ENCODE data around the gene DNASE1L2. TPM values are rescaled to one million over a fixed set of nuclear protein-coding genes. Genes with fewer than 3 reads are reported as not detected.

DNASE1L2 gene
- 1.2 and 1.3 TPM in 2 replicates for total RNA-seq

GRCh38 chr16:2236337-2237101 is at the start of gene DNASE1L2:
DNASE1L2 (plus strand) TSS chr16:2236444; CDS start chr16:2236817, 373 bp downstream.

GRCh38 chr16:2196162-2196980 is 39.9 kb upstream of the DNASE1L2 start, which contains the start of gene CASKIN1:
CASKIN1 (minus strand) TSS chr16:2196605; CDS start chr16:2196432, 173 bp downstream.

GRCh38 chr16:2205104-2205966 is 30.9 kb upstream of the DNASE1L2 start, which contains the start of gene MLST8:
MLST8 (plus strand) TSS chr16:2205454; CDS start chr16:2206086, 632 bp downstream.

GRCh38 chr16:2210386-2211365 is 25.6 kb upstream of the DNASE1L2 start, which contains the start of gene BRICD5:
BRICD5 (minus strand) TSS chr16:2210863; CDS start chr16:2210833, 30 bp downstream.

GRCh38 chr16:2214719-2214968 is 21.6 kb upstream of the DNASE1L2 start, which contains the start of gene PGP:
PGP (minus strand) TSS chr16:2214840; CDS start chr16:2214777, 63 bp downstream.

GRCh38 chr16:2223221-2223941 is 12.9 kb upstream of the DNASE1L2 start, which contains the start of gene E4F1:
E4F1 (plus strand) TSS chr16:2223591; CDS start chr16:2223614, 23 bp downstream.

GRCh38 chr16:2251296-2252111 is 15.3 kb downstream of the DNASE1L2 start, which contains the start of gene ECI1:
ECI1 (minus strand) TSS chr16:2251587; CDS start chr16:2251566, 21 bp downstream.

GRCh38 chr16:2267913-2268666 is 31.8 kb downstream of the DNASE1L2 start, which contains the start of gene RNPS1:
RNPS1 (minus strand) TSS chr16:2268126; CDS start chr16:2264643, 3,483 bp downstream.

Other genes starting within 250 kb of the DNASE1L2 start
- 3.6 and 7.3 TPM in 2 replicates for gene SYNGR3, start 246.5 kb upstream of the DNASE1L2 start, total RNA-seq
- gene ZNF598, start 226.6 kb upstream of the DNASE1L2 start, total RNA-seq, result 13.1 and 29.6 TPM in 2 replicates
- 0.30 and 0.65 TPM in 2 replicates for gene NPW, start 216.7 kb upstream of the DNASE1L2 start, total RNA-seq
- 19.0 and 24.5 TPM in 2 replicates for gene NHERF2, start 209.5 kb upstream of the DNASE1L2 start, total RNA-seq
- 15.3 and 25.2 TPM in 2 replicates for gene NTHL1, start 188.6 kb upstream of the DNASE1L2 start, total RNA-seq
- gene TSC2, start 188.5 kb upstream of the DNASE1L2 start, total RNA-seq, result 60.9 and 71.0 TPM in 2 replicates
- 188 and 249 TPM in 2 replicates for gene PKD1, start 100.5 kb upstream of the DNASE1L2 start, total RNA-seq
- gene RAB26, start 87.8 kb upstream of the DNASE1L2 start, total RNA-seq, result 2.3 and 3.0 TPM in 2 replicates
- 51.4 and 89.8 TPM in 2 replicates for gene TRAF7, start 80.7 kb upstream of the DNASE1L2 start, total RNA-seq
- 0.30 and 0.92 TPM in 2 replicates for gene CASKIN1, start 39.8 kb upstream of the DNASE1L2 start, total RNA-seq
- gene MLST8, start 31.0 kb upstream of the DNASE1L2 start, total RNA-seq, result 19.6 and 25.8 TPM in 2 replicates
- 2.1 and 9.6 TPM in 2 replicates for gene BRICD5, start 25.6 kb upstream of the DNASE1L2 start, total RNA-seq
- gene PGP, start 21.6 kb upstream of the DNASE1L2 start, total RNA-seq, result 12.8 and 16.4 TPM in 2 replicates
- 26.1 and 29.5 TPM in 2 replicates for gene E4F1, start 12.9 kb upstream of the DNASE1L2 start, total RNA-seq
- 22.4 and 38.0 TPM in 2 replicates for gene ECI1, start 15.1 kb downstream of the DNASE1L2 start, total RNA-seq
- gene RNPS1, start 31.7 kb downstream of the DNASE1L2 start, total RNA-seq, result 44.5 and 91.3 TPM in 2 replicates
- 1.5 and 5.3 TPM in 2 replicates for gene ABCA3, start 104.3 kb downstream of the DNASE1L2 start, total RNA-seq
- 4.2 and 12.5 TPM in 2 replicates for gene CCNF, start 193.0 kb downstream of the DNASE1L2 start, total RNA-seq
- gene TEDC2, start 223.7 kb downstream of the DNASE1L2 start, total RNA-seq, result 3.0 and 5.4 TPM in 2 replicates
- 0.59 and 1.9 TPM in 2 replicates for gene NTN3, start 234.9 kb downstream of the DNASE1L2 start, total RNA-seq
- 20.8 and 32.5 TPM in 2 replicates for gene TBC1D24, start 238.7 kb downstream of the DNASE1L2 start, total RNA-seq

Data from smooth muscle cell of the umbilical artery (primary cell).